Transverse colon (tissue), 3 donors: ENCODE results near the gene FIP1L1.

Experiments
- EP300 ChIP-seq: sonication (generic); formaldehyde crosslinking; IDR thresholded peaks from one replicate; pipeline ENCODE4 v1.6.1; 2017; ENCODE audit warnings: antibody characterized with exemption, low read depth
- POLR2A ChIP-seq: fragments of 450-650 bp; IDR thresholded peaks from one replicate; pipeline ENCODE4 v1.6.1; 2016; ENCODE audit warnings: antibody characterized with exemption, mild to moderate bottlenecking, moderate library complexity
- TF ChIP-seq, protein P1 (sequence below), 5 experiments: fragments of 200-600 bp in 3 of 5; fragments of 450-650 bp in 2 of 5; sonication (generic) in 3 of 5; IDR thresholded peaks; 1 replicate in 2 of 5; 2 replicates in 3 of 5; pipeline ENCODE4 v1.5.1; 2016 to 2017; ENCODE audit warnings: antibody characterized with exemption in 5 of 5, inconsistent platforms in 3 of 5, mild to moderate bottlenecking in 2 of 5, moderate library complexity in 1 of 5

DNA sequence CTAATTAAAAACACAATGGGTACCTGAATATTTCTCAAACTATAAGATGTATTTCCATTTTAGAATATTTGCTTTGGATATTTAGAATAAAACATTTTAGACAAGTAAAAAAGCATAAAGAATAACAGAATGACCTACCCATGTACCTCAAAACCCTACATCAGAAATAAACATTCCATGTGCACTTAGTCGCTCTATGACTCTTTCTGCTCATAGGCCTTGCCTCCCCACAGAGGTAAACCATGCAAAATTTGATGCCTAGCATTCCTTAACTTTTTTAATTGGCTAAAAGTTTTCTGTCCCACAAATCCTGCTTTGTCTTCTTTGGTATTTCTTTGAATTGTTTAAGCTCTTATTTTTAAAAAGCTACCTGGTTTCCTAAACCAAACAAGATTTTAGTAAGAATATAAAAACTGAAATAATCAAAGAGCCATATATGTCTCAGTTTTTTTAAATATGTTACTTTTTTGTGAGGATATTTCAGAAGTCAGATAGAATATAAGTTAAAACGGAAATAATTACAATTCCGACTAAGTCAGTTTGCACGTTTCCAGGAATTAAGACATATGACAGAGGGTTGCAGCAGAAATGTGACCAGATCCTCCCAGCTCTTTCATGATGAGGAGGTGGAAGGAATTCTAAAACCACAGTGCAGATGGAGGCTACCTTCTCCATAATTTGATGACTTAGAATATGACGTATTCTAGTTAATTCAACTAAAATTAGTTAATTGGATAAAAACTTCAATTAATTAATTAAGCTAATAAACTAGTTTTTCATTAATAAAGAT lies 102.5 kb downstream of the FIP1L1 start:
- TF ChIP-seq, protein P1, sequence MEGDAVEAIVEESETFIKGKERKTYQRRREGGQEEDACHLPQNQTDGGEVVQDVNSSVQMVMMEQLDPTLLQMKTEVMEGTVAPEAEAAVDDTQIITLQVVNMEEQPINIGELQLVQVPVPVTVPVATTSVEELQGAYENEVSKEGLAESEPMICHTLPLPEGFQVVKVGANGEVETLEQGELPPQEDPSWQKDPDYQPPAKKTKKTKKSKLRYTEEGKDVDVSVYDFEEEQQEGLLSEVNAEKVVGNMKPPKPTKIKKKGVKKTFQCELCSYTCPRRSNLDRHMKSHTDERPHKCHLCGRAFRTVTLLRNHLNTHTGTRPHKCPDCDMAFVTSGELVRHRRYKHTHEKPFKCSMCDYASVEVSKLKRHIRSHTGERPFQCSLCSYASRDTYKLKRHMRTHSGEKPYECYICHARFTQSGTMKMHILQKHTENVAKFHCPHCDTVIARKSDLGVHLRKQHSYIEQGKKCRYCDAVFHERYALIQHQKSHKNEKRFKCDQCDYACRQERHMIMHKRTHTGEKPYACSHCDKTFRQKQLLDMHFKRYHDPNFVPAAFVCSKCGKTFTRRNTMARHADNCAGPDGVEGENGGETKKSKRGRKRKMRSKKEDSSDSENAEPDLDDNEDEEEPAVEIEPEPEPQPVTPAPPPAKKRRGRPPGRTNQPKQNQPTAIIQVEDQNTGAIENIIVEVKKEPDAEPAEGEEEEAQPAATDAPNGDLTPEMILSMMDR (IDR thresholded peaks at IDR 0.05) = no peak
- no peak for TF ChIP-seq POLR2A
- no peak for TF ChIP-seq EP300
